Skeletal muscle tissue (tissue), 4 donors: ENCODE data around the gene RHEB. TPM values are rescaled to one million over a fixed set of nuclear protein-coding genes. Genes with fewer than 3 reads are reported as not detected.
"Not testable (repeated sequence)": the region's sequence is repeated elsewhere in the genome, so short reads cannot be mapped to it uniquely, and the experiment has no call there.

Experiments used
- H3K27ac ChIP-seq: one replicate; pipeline ENCODE4 v1.7.0; 2013; ENCODE audit warnings: mild to moderate bottlenecking, low read depth, low read length, inconsistent platforms
- H3K27me3 ChIP-seq, 3 donors: one replicate each; pipeline ENCODE4 v1.7.0; 2013; ENCODE audit warnings: low read length in 3 of 3; ENCODE audit not compliant: control insufficient read depth in 3 of 3, insufficient read depth in 3 of 3
- H3K36me3 ChIP-seq, 3 donors: one replicate each; pipeline ENCODE4 v1.7.0; 2013; ENCODE audit warnings: low read length in 3 of 3; ENCODE audit not compliant: control insufficient read depth in 3 of 3, insufficient read depth in 3 of 3
- H3K4me1 ChIP-seq, 3 donors: one replicate each; pipeline ENCODE4 v1.7.0; 2013; ENCODE audit warnings: low read length in 3 of 3, mild to moderate bottlenecking in 3 of 3; ENCODE audit not compliant: control insufficient read depth in 3 of 3, insufficient read depth in 3 of 3
- H3K4me3 ChIP-seq, 3 donors: one replicate each; pipeline ENCODE4 v1.7.0; 2013; ENCODE audit warnings: low read length in 3 of 3
- H3K9ac ChIP-seq, 3 donors: one replicate each; pipeline ENCODE4 v1.7.0; 2013; ENCODE audit warnings: low read length in 3 of 3, mild to moderate bottlenecking in 3 of 3, moderate library complexity in 2 of 3, low read depth in 1 of 3
- H3K9me3 ChIP-seq, 3 donors: one replicate each; pipeline ENCODE4 v1.7.0; 2013; ENCODE audit warnings: low read length in 3 of 3; ENCODE audit not compliant: control insufficient read depth in 3 of 3
- total RNA-seq: library from RNA; depleted of rRNA; stranded (reverse); fragments of >200 nt; gene quantifications from one replicate; pipeline ENCODE4 v1.2.3, GENCODE V29; 2014
- donor health status: Osteomylitis.

The RHEB gene
- total RNA-seq, 1 donor from 2014 or later, result 73.6 TPM

GRCh38 chr7:151536178-151536577 is 16.5 kb upstream of the RHEB start:
- not testable (repeated sequence) for H3K27ac ChIP-seq, H3K36me3 ChIP-seq, H3K9me3 ChIP-seq, H3K27me3 ChIP-seq, H3K9ac ChIP-seq, H3K4me3 ChIP-seq
- H3K4me1 ChIP-seq, result peaks cover 10 to 16% (median 13%) of the 10 kb centered on the region in 3 donors

- Histone ChIP-seq H3K4me1 (no peaks in the 10 kb centered on the region), H3K9ac (no peak overlapping the region), H3K4me3 (no peak overlapping the region), H3K27me3 (no peaks in the 10 kb centered on the region), H3K9me3 (peaks cover 0 to 3% (median 0%) of the 10 kb centered on the region in 3 donors), H3K27ac (no peak overlapping the region), H3K36me3 (no peaks in the 10 kb centered on the region)
These were observed 10.1 kb upstream of the RHEB start for GRCh38 chr7:151529842-151530241.

- Histone ChIP-seq H3K27ac (no peak overlapping the region), H3K4me3 (no peak overlapping the region), H3K36me3 (no peaks in the 10 kb centered on the region), H3K4me1 (peaks cover 7 to 9% (median 9%) of the 10 kb centered on the region in 3 donors), H3K9me3 (no peaks in the 10 kb centered on the region), H3K27me3 (no peaks in the 10 kb centered on the region), H3K9ac (no peak overlapping the region)
These were observed 5.2 kb upstream of the RHEB start for GRCh38 chr7:151524845-151525244.

- H3K4me3 ChIP-seq, result no peak overlapping the region
- no peaks in the 10 kb centered on the region for H3K9me3 ChIP-seq
- no peaks in the 10 kb centered on the region for H3K27me3 ChIP-seq
- no peak overlapping the region for H3K9ac ChIP-seq
- no peaks in the 10 kb centered on the region for H3K36me3 ChIP-seq
- H3K4me1 ChIP-seq, result peaks cover 7 to 9% (median 9%) of the 10 kb centered on the region in 3 donors
- H3K27ac ChIP-seq, result no peak overlapping the region
These were observed 4.6 kb upstream of the RHEB start for GRCh38 chr7:151524331-151524730.

- Histone ChIP-seq H3K27ac (peak overlapping the region; percentile 97), H3K4me1 (peaks cover 15 to 33% (median 25%) of the 10 kb centered on the region in 3 donors), H3K9me3 (no peaks in the 10 kb centered on the region), H3K9ac (peak overlapping the region; percentile 79 to 87 (median 84)), H3K36me3 (no peaks in the 10 kb centered on the region), H3K4me3 (peak overlapping the region; percentile 76 to 82 (median 76)), H3K27me3 (no peaks in the 10 kb centered on the region)
These were observed 945 bp upstream of the RHEB start for GRCh38 chr7:151520419-151521261.

- H3K4me3 ChIP-seq, result peak overlapping the region; percentile 85 to 91 (median 87)
- not testable (repeated sequence) for H3K36me3 ChIP-seq, H3K9me3 ChIP-seq, H3K27me3 ChIP-seq
- peaks cover 15 to 36% (median 25%) of the 10 kb centered on the region in 3 donors for H3K4me1 ChIP-seq
- peak overlapping the region; percentile 97 for H3K27ac ChIP-seq
- H3K9ac ChIP-seq, result peak overlapping the region; percentile 92 to 94 (median 93)
These were observed 539 bp downstream of the RHEB start for GRCh38 chr7:151518947-151519764.

GRCh38 chr7:151518105-151518946 is 1.4 kb downstream of the RHEB start:
- Histone ChIP-seq H3K27ac (peak overlapping the region; percentile 97), H3K4me3 (peak overlapping the region; percentile 85 to 91 (median 87)), H3K4me1 (peaks cover 15 to 36% (median 30%) of the 10 kb centered on the region in 3 donors), H3K36me3 (no peaks in the 10 kb centered on the region), H3K9ac (peak overlapping the region; percentile 92 to 94 (median 93)), H3K27me3 (no peaks in the 10 kb centered on the region), H3K9me3 (no peaks in the 10 kb centered on the region)

- Histone ChIP-seq H3K36me3 (no peaks in the 10 kb centered on the region), H3K4me3 (peak overlapping the region; percentile 85 to 91 (median 87)), H3K27me3 (no peaks in the 10 kb centered on the region), H3K9ac (peak overlapping the region; percentile 92 to 94 (median 93)), H3K27ac (peak overlapping the region; percentile 97), H3K4me1 (peaks cover 21 to 40% (median 36%) of the 10 kb centered on the region in 3 donors), H3K9me3 (no peaks in the 10 kb centered on the region)
These were observed 2.0 kb downstream of the RHEB start for GRCh38 chr7:151517601-151518104.

- Histone ChIP-seq H3K4me3 (no peak overlapping the region), H3K27me3 (no peaks in the 10 kb centered on the region), H3K27ac (no peak overlapping the region), H3K36me3 (no peaks in the 10 kb centered on the region), H3K4me1 (peaks cover 20 to 47% (median 39%) of the 10 kb centered on the region in 3 donors), H3K9me3 (no peaks in the 10 kb centered on the region), H3K9ac (no peak overlapping the region)
These were observed 4.5 kb downstream of the RHEB start for GRCh38 chr7:151515276-151515565.
